Spleen (tissue), 11 donors: ENCODE data around the gene TSPAN9. TPM values are rescaled to one million over a fixed set of nuclear protein-coding genes. Genes with fewer than 3 reads are reported as not detected.
A peak's percentile ranks its signal among the peaks of the same experiment; 100 is the strongest.

Experiments used
- DNase-seq: peaks from one replicate; pipeline ENCODE4 v3.0.0-alpha.2; 2020
- H3K27ac ChIP-seq, 8 donors: fragments of 200-600 bp; sonication (generic) in 7 of 8; 1 replicate in 4 of 8; 2 replicates in 4 of 8; pipeline versions ENCODE4 v1.5.0 to v1.8.0; 2016 to 2021; ENCODE audit warnings: inconsistent platforms in 4 of 8, mild to moderate bottlenecking in 4 of 8, moderate library complexity in 1 of 8
- H3K27me3 ChIP-seq, 7 donors: fragments of 200-600 bp; sonication (generic) in 6 of 7; replicated peaks in 1 of 7; 1 replicate in 4 of 7; 2 replicates in 3 of 7; pipeline versions ENCODE4 v1.5.0 to v1.8.0; 2016 to 2021; ENCODE audit warnings: inconsistent platforms in 3 of 7, mild to moderate bottlenecking in 1 of 7
- H3K36me3 ChIP-seq, 6 donors: fragments of 200-600 bp; sonication (generic) in 5 of 6; 1 replicate in 4 of 6; 2 replicates in 2 of 6; pipeline versions ENCODE4 v1.5.0 to v1.8.0; 2016 to 2021; ENCODE audit warnings: inconsistent platforms in 2 of 6
- H3K4me1 ChIP-seq, 6 donors: fragments of 200-600 bp; sonication (generic) in 5 of 6; 1 replicate in 3 of 6; 2 replicates in 3 of 6; pipeline versions ENCODE4 v1.5.0 to v1.8.0; 2016 to 2021; ENCODE audit warnings: inconsistent platforms in 3 of 6
- H3K4me3 ChIP-seq, 8 donors: fragments of 200-600 bp; sonication (generic) in 7 of 8; 1 replicate in 4 of 8; 2 replicates in 4 of 8; pipeline versions ENCODE4 v1.5.0 to v1.8.0; 2016 to 2021; ENCODE audit warnings: inconsistent platforms in 4 of 8, mild to moderate bottlenecking in 4 of 8, moderate library complexity in 2 of 8
- H3K9me3 ChIP-seq, 8 donors: fragments of 200-600 bp; sonication (generic) in 7 of 8; 1 replicate in 4 of 8; 2 replicates in 4 of 8; pipeline versions ENCODE4 v1.5.0 to v1.8.0; 2016 to 2021; ENCODE audit warnings: inconsistent platforms in 4 of 8
- POLR2A ChIP-seq, 3 donors: fragments of 450-650 bp; IDR thresholded peaks; one replicate each; pipeline ENCODE4 v1.5.1; 2017; ENCODE audit warnings: antibody characterized with exemption in 3 of 3, mild to moderate bottlenecking in 1 of 3
- POLR2AphosphoS5 ChIP-seq, 3 donors: sonication (generic); formaldehyde crosslinking; IDR thresholded peaks; one replicate each; pipeline ENCODE4 v1.5.1; 2017; ENCODE audit warnings: antibody characterized with exemption in 3 of 3
- WGBS, 5 donors: extraction: QIAGEN DNeasy Blood & Tissue Kit in 3 of 5; methylation state at CpG; one replicate each; pipeline versions ENCODE4 v1.1.5 to v1.1.7; 2013 to 2018; 5-methylcytosine and 5-hydroxymethylcytosine counted together
- intact Hi-C: fragments of 100-400 bp; cut with DNase I; formaldehyde crosslinking; loops from one replicate; pipeline ENCODE4 v1.15.0; 2023; ENCODE audit warnings: low total_unique reads
- polyA plus RNA-seq, 3 donors: library from polyadenylated mRNA; stranded (reverse); fragments of 200-250 nt; gene quantifications; one replicate each; pipeline ENCODE4 v1.2.1, GENCODE V29; 2013
- total RNA-seq, 7 donors: library from RNA; depleted of rRNA in 3 of 7; stranded (reverse); fragments of >200 nt in 3 of 7; fragmentation: NEBNext Ultra II Directional in 4 of 7; extraction: Animal tissue kit (Norgen Biotek cat#: 25700) in 4 of 7; gene quantifications; one replicate each; pipeline versions ENCODE4 v1.1.0 to v1.2.1, GENCODE V29; 2016 to 2021
- TF ChIP-seq, protein P1 (sequence below), 11 experiments: fragments of 200-600 bp in 7 of 11; fragments of 450-650 bp in 4 of 11; sonication (generic) in 4 of 11; IDR thresholded peaks in 8 of 11; conservative IDR thresholded peaks in 3 of 11; 1 replicate in 7 of 11; 2 replicates in 4 of 11; pipeline versions ENCODE4 v1.4.0 to v1.8.0; 2016 to 2021; ENCODE audit warnings: antibody characterized with exemption in 11 of 11, inconsistent platforms in 4 of 11, mild to moderate bottlenecking in 1 of 11
- donor health status: healthy with polysubstance abuse.
- donor health status: DM: no; HTN: no; CAD: no; lungs with moderate emphysema.
- donor health status: DM: no; HTN: no; CAD: no.
- donor health status: Bipolar disorder and iron deficiency.
- donor health status: healthy.
- donor health status: DM: no; HTN: no; CAD: no.
- donor health status: DM: yes; HTN: yes; CAD: no.

The TSPAN9 gene
- total and polyA plus RNA-seq, 10 donors = 3.6 to 51.1 (median 32.4) TPM

DNA sequence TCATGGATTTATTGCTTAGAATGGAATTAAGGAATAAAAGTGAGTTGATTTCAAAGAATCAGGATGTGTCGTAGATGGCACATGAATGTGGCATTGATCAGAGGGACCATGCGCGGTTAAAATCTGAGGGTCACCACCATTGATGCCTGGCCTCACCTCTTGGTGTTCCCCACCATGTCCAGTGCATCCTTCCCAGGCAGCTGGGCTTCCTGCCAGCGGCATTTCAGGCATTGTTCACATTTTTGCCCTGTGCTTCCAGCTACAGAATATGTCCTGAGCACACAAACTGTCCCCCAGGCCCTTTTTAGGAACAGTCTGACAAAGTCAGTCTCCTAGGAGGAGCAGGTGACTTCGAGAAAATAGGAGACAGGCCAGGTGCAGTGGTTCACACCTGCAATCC lies 42.0 kb upstream of the TSPAN9 start:
- intact Hi-C loops = no loop called here
- Histone ChIP-seq H3K4me3 (no peak overlapping the region), H3K4me1 (peaks cover 0 to 26% (median 9%) of the 10 kb centered on the region in 6 donors), H3K9me3 (no peaks in the 10 kb centered on the region), H3K36me3 (peaks cover 0 to 35% (median 14%) of the 10 kb centered on the region in 6 donors), H3K27ac (no peak overlapping the region), H3K27me3 (peaks cover 0 to 8% (median 0%) of the 10 kb centered on the region in 7 donors)
- WGBS, 5 donors = 83 to 95% (median 88%) methylated on average over 5 of the region's 5 CpGs
- TF ChIP-seq, protein P1, sequence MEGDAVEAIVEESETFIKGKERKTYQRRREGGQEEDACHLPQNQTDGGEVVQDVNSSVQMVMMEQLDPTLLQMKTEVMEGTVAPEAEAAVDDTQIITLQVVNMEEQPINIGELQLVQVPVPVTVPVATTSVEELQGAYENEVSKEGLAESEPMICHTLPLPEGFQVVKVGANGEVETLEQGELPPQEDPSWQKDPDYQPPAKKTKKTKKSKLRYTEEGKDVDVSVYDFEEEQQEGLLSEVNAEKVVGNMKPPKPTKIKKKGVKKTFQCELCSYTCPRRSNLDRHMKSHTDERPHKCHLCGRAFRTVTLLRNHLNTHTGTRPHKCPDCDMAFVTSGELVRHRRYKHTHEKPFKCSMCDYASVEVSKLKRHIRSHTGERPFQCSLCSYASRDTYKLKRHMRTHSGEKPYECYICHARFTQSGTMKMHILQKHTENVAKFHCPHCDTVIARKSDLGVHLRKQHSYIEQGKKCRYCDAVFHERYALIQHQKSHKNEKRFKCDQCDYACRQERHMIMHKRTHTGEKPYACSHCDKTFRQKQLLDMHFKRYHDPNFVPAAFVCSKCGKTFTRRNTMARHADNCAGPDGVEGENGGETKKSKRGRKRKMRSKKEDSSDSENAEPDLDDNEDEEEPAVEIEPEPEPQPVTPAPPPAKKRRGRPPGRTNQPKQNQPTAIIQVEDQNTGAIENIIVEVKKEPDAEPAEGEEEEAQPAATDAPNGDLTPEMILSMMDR (IDR thresholded peaks at IDR 0.05 in 8 of 11, conservative IDR thresholded peaks at IDR 0.05 in 3 of 11) = no peak
- TF ChIP-seq POLR2AphosphoS5 (IDR thresholded peaks at IDR 0.05) (no peak), POLR2A (IDR thresholded peaks at IDR 0.05) (no peak)
- peak; percentile 42 for DNase-seq

DNA sequence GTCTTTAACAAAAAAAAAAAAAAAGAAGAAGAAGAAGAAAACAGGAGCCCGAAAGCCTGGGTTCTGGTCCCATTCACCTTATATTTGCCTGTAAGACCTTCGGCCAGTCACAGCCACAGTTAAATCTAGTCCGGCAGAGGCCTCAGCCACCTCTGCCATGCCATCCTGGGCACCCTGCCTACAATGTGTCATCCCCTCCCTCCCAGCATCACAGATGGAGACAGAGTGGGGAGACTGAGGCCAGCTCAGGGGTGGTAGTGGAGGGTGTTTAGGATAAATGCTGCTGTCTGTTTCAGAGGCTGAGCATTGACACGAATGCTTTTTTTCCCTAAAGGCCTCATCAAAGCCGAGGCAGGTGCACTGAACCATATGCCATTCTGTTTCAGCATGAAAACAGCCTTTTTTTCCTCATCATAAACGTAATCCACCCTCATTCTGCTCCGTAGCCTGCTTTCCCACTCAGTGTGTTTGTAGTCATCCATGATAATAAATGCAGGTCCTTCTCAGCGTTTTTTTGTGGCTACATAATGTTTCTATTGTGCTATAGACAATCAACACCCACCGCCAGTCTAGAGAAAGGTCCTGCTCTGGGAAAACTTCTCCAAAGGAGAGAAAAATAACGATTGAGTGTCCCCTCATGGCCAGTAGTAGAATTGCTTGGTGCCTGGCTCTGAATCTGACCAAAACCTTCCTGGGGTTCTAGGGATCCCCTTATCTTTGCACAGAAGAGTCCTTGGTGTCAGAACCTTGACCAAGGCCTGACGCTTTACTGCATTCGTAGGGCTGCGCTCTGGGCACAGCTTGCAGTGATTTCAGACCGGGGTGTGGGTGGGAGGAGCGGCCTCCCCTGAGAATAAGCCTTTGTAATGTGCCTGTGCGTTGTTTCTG lies 41.1 kb upstream of the TSPAN9 start:
- intact Hi-C loops = no loop called here
- TF ChIP-seq POLR2AphosphoS5 (IDR thresholded peaks at IDR 0.05) = no peak
- TF ChIP-seq, protein P1 (IDR thresholded peaks at IDR 0.05 in 8 of 11, conservative IDR thresholded peaks at IDR 0.05 in 3 of 11) = no peak
- no peak for TF ChIP-seq POLR2A (IDR thresholded peaks at IDR 0.05)
- Histone ChIP-seq H3K27me3 (peaks cover 0 to 8% (median 0%) of the 10 kb centered on the region in 7 donors), H3K27ac (no peak overlapping the region), H3K36me3 (peaks cover 0 to 38% (median 14%) of the 10 kb centered on the region in 6 donors), H3K9me3 (no peaks in the 10 kb centered on the region), H3K4me1 (peaks cover 0 to 26% (median 9%) of the 10 kb centered on the region in 6 donors), H3K4me3 (no peak overlapping the region)
- 72 to 88% (median 83%) methylated on average over 16 of the region's 16 CpGs for WGBS, 5 donors
- no peak for DNase-seq

DNA sequence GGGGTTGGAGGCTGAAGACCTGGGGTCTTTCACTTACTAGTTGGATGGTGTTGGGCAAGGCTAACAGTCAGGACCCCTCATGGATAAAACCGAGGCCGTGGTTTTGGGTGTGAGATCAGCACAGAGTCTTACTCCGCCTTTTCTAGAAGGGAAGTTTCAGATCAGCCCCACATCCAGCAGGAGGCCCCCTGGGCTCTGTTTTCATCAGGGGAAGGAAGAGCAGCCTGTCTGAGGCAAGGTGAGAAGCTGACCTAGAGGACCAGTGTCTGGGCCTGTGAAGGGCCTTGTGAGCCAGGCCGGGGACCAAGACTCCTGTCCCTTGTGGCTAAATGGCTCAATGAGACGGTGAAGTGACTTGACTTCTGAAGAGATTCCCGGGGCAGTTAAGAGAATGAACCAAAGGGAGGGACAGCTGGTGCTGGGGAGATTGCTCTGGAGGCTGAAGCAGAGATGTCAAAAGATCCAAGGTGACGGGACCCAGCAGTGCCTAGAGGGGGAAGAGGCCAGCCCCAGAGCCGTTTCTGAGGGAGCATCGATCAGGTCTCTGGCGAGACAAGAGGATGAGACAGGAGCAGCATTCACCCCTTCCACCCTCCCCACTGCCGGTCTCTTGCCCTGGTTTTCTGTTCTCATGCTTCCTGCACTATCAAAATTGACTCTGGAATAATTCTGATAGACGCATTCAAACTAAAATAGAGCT lies 40.1 kb upstream of the TSPAN9 start:
- Histone ChIP-seq H3K27me3 (peaks cover 0 to 8% (median 0%) of the 10 kb centered on the region in 7 donors), H3K4me3 (no peak overlapping the region), H3K27ac (no peak overlapping the region), H3K36me3 (peaks cover 0 to 37% (median 14%) of the 10 kb centered on the region in 6 donors), H3K4me1 (peaks cover 5 to 34% (median 14%) of the 10 kb centered on the region in 6 donors), H3K9me3 (no peaks in the 10 kb centered on the region)
- intact Hi-C loops = no loop called here
- TF ChIP-seq POLR2AphosphoS5 (IDR thresholded peaks at IDR 0.05) = no peak
- no peak for TF ChIP-seq POLR2A (IDR thresholded peaks at IDR 0.05)
- TF ChIP-seq, protein P1 (IDR thresholded peaks at IDR 0.05 in 8 of 11, conservative IDR thresholded peaks at IDR 0.05 in 3 of 11) = no peak
- DNase-seq = no peak
- WGBS, 5 donors = 83 to 92% (median 88%) methylated on average over 12 of the region's 12 CpGs

DNA sequence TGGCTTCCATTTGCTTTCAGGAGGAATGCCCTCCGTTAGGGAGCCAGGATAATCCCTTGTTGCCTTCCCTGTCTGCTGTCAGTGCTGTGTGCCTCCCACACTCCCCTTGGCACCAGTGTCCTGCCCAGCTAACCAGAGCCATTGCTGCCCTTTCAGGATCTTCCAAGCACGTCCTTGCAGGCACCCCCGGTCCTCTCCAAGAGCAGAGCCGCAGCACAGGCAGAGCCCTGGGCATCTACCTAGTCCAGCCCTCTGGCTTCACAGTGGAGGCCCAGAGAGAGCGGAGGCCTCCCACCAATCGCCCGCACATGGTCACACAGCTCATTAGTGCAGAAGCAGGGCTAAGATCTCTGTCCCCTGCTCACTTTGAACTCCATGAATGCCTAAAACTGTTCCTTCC lies 39.0 kb upstream of the TSPAN9 start:
- Histone ChIP-seq H3K4me1 (peaks cover 12 to 33% (median 23%) of the 10 kb centered on the region in 6 donors), H3K4me3 (no peak overlapping the region), H3K27me3 (peaks cover 0 to 9% (median 0%) of the 10 kb centered on the region in 7 donors), H3K9me3 (no peaks in the 10 kb centered on the region), H3K27ac (no peak overlapping the region), H3K36me3 (peaks cover 0 to 37% (median 14%) of the 10 kb centered on the region in 6 donors)
- TF ChIP-seq POLR2AphosphoS5 (IDR thresholded peaks at IDR 0.05) = no peak
- TF ChIP-seq POLR2A (IDR thresholded peaks at IDR 0.05) = no peak
- TF ChIP-seq, protein P1 (IDR thresholded peaks at IDR 0.05 in 8 of 11, conservative IDR thresholded peaks at IDR 0.05 in 3 of 11) = no peak
- intact Hi-C loops = no loop called here
- 82 to 95% (median 86%) methylated on average over 7 of the region's 7 CpGs for WGBS, 5 donors
- DNase-seq = no peak
